HEK293 (cell line): Measurements from ENCODE around the gene PADI3.

ENCODE experiments used
- CTCF ChIP-seq: fragments of 450-650 bp; formaldehyde crosslinking; IDR thresholded peaks from 2 replicates; pipeline ENCODE4 v1.5.1; 2016; ENCODE audit warnings: missing biosample characterization, missing genetic modification characterization
- ZNF580 ChIP-seq: fragments of 450-650 bp; formaldehyde crosslinking; IDR thresholded peaks from 2 replicates; pipeline ENCODE4 v1.5.1; 2016; ENCODE audit warnings: missing biosample characterization, missing genetic modification characterization
- ZNF624 ChIP-seq: fragments of 450-650 bp; formaldehyde crosslinking; IDR thresholded peaks from 2 replicates; pipeline ENCODE4 v1.5.1; 2017; ENCODE audit warnings: missing biosample characterization, missing genetic modification characterization

DNA sequence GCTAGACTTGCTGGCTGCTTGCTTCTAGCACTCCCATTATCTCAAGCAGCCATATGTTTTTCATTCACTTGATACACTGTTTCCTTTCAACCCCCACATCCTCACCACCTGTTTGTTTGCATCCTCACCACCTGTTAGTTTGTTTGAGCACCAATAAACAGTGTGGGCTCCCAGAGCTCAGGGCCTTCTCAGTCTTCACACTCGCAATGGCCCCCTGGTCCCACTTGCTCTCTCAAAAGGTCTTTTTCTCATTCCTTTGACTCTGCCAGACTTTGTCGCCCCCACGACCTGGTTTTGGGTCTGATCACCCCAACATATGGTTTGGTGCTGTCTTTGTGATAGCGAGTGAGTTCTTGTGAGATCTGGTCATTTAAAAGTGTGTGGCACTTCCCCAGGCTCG, 52.9 kb downstream of the PADI3 start:
- TF ChIP-seq ZNF580 = no peak
- no peak for TF ChIP-seq CTCF (tag by site-specific recombination)
- TF ChIP-seq ZNF624 (tag by site-specific recombination) = no peak
